Measurements from ENCODE around the gene TRAPPC3.

DNA sequence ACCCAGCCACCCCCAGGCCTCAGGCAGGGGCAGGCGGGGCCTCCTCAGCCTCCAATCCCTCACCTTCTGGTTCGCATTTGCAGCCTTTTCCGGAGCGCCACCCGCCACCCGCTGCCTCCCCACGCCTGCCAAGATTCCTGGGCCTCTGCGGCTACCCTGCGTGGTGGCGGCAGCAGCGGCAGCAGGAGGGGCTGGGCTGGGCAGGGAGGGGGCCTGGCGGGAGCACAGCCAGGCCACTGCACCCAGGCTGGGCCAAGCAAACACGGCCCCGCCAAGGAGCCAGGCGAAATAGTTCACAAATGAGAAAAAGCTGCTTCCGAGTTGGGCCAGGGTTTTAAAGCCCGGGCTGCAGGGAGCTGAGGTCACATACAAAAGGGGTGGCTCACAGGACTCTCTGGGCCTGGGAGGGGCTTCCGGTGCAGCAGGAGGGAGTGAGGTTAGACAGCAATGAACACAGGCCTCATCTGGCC lies 34.1 kb downstream of the TRAPPC3 start:
- TF ChIP-seq CTCF (conservative IDR thresholded peaks at IDR 0.05; ENCODE audit: low read length), result no peak
- no peak for TF ChIP-seq EZH2phosphoT487 (IDR thresholded peaks at IDR 0.05; ENCODE audit: borderline replicate concordance, low read depth, low read length)
